HG03095 (cell line): Measurements from ENCODE around the gene HSPB6.
"Not testable (repeated sequence)": the region's sequence is repeated elsewhere in the genome, so short reads cannot be mapped to it uniquely, and the experiment has no call there.

Experiments
- ATAC-seq: cut with Tn5 transposase; IDR thresholded peaks from one replicate; pipeline ENCODE4 v1.9.1; 2021; ENCODE audit warnings: moderate library complexity; ENCODE audit not compliant: unreplicated experiment

Gene HSPB6

DNA sequence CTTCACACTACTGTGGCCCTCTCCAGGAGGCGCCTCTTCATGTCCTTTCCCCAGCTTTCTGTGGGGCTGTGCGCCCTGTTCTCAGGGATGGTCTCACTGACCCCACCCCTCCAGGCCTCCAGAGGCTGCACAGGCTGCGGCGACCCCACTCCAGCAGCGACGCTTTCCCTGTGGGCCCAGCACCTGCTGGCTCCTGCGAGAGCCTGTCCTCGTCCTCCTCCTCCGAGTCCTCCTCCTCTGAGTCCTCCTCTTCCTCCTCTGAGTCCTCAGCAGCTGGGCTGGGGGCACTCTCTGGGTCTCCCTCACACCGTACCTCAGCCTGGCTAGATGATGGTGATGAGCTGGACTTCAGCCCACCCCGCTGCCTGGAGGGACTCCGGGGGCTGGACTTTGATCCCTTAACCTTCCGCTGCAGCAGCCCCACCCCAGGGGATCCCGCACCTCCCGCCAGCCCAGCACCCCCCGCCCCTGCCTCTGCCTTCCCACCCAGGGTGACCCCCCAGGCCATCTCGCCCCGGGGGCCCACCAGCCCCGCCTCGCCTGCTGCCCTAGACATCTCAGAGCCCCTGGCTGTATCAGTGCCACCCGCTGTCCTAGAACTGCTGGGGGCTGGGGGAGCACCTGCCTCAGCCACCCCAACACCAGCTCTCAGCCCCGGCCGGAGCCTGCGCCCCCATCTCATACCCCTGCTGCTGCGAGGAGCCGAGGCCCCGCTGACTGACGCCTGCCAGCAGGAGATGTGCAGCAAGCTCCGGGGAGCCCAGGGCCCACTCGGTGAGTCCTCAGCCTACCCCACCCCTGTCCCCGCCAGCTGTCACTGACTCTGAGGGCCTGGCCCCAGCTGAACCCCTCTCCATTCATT lies 29.7 kb upstream of the HSPB6 start:
- no peak for ATAC-seq

DNA sequence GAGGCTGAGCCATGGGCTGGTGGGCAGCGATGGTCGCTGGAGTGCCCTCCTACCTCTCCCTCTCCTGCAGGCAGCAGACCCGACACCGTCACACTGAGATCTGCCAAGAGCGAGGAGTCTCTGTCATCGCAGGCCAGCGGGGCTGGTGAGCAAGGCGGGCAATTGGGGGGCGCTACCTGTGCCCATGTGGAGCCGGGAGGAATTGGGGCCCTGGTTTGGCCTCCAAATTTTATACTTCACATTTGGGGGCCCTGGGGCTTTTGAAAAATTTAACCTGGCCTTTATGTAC lies 28.5 kb upstream of the HSPB6 start:
- ATAC-seq, result no peak

DNA sequence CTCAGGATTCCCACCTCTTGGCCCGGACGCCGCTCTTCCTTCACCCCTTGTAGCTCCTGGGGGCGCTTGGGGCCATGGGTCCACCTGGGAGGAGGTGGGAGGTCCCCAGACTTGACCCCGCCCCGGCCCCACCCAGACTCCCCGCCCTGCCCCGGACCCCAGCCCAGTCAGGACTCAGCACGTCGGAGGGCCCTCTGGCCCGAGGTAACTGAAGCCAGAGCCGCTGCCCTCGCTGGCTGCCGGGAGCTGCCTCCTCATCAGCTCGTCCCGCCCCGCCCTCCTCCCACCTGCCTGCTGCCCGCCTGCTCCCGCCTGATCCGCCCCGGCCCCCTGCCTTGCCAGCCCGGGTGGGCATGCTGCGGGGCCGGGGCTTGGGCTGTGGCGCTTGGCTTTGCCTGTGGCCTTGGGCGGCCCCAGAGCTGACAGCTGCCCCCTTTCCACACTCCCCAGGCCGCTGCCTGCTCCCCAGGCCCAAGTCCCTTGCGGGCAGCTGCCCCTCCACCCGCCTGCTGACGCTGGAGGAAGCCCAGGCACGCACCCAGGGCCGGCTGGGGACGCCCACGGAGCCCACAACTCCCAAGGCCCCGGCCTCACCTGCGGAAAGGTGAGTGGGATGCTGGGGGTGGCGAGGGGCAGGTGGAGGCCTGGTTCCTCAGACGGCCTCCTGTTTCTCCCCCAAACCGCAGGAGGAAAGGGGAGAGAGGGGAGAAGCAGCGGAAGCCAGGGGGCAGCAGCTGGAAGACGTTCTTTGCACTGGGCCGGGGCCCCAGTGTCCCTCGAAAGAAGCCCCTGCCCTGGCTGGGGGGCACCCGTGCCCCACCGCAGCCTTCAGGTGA lies 27.9 kb upstream of the HSPB6 start:
- no peak for ATAC-seq

DNA sequence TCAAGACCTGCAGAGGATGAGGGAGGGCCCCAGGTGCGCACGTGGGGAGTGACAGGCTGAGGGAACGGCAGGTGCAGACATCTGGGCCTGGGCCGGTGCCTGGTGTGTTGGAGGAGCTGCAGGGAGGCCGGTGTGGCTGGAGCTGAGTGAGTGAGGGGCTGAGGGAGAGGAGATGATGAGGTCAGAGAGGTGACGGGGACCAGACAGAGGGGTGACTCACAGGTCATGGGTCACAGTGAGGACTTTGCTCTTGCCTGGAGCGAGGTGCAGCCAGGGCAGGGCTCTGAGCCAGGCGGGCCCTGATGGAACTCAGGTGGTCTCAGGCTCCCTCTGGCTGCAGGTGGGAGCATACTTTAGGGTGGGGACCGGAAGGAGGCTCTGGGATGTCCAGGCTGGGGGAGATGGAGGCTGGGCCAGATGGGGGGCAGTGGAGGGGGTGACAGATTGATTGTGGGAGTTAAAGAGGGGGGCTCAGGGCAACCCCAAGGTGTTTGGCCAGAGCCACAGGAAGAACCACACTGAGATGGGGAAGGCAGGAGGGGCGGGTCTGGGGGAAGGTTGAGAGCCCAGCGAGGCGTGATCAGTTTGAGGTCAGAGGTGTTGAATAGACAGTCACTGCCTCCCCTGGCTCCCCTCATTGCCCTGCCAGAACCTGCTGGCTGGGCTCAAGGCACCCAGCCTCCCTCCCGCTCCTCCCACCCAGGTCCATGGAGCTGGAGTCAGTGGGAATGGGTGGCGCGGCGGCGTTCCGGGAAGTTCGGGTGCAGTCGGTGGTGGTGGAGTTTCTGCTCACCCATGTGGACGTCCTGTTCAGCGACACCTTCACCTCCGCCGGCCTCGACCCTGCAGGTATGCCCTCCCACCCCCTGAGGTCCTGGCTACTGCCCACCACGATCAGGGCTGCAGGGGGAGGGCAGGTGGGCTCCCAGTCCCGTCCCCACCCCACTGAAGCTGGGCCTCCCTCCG lies 26.9 kb upstream of the HSPB6 start:
- ATAC-seq, result no peak

DNA sequence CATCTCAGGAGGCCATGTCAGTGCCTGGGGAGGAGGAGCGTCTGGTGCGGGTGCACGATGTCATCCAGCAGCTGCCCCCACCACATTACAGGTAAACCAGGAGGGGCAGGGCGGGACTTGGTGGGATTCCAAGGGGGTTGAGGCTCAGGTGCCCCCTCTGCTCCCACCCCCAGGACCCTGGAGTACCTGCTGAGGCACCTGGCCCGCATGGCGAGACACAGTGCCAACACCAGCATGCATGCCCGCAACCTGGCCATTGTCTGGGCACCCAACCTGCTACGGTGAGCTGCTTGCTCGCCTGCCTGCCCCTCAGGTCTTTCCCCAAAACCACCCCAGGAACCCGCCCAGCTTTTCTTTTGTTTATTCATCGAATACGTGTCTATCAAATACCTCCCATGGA lies 25.8 kb upstream of the HSPB6 start:
- ATAC-seq, result no peak

DNA sequence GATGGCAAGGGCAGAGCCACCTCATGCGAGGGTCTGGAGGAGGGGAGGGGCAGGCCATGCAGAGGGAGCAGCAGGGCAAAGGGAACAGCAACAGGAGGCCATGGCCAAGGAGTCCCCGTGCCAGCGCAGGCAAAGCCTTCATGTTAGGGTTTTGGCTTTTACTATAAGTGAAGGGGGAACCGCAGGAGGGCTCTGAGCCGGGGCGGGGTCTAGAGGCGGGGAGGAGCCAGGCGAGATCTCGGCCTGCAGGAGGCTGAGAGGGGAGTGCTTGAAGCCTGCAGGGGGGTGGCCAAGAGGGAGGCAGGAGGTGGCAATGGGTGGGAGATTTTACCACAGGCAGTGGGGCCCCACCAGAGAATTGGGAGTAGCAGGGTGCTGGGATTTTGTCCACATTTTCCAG lies 24.8 kb upstream of the HSPB6 start:
- no peak for ATAC-seq

DNA sequence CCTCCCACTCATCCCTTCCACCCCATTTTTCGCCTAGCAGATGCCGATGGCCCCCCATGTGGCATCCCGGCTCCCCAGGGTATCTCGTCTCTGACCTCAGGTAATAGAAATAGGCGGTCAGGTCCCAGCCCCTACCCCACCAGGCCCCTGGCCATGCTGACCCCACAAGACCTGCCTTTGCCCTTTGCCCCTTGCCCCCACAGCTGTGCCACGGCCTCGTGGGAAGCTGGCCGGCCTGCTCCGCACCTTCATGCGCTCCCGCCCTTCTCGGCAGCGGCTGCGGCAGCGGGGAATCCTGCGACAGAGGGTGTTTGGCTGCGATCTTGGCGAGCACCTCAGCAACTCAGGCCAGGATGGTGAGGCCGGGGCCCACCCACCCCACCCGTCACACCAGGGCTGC lies 23.9 kb upstream of the HSPB6 start:
- no peak for ATAC-seq

DNA sequence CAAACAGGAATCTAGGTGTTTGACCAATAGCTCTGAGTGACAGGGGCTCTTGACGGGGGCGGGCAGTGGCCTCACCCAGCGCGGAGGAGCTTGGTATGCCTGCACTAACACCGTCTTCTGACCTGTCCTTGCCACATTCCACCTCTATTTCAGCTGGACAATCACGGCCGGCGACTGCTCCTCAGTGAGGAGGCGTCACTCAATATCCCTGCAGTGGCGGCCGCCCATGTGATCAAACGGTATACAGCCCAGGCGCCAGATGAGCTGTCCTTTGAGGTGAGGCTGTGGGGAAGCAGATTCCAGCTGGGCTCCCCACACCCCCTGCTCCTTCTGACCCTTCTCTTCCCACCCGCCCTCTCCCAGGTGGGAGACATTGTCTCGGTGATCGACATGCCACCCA lies 23.2 kb upstream of the HSPB6 start:
- ATAC-seq, result no peak

DNA sequence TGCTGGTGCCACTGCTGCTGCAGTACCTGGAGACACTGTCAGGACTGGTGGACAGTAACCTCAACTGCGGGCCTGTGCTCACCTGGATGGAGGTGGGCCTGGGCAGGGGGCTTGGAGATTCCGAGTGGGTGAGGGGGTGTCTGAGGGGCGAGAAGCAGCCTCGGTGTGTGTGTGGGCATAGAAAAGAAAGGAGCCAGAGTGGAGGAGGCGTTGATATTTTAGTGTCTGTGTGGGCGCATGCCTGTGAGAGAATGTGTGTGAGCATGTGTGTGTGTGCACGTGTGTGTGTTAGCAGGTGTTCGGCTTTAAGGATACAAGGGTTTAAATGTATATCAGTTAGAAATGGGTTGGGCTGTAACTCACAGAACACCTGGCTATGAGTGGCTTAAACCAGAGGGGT lies 22.2 kb upstream of the HSPB6 start:
- ATAC-seq, result no peak

DNA sequence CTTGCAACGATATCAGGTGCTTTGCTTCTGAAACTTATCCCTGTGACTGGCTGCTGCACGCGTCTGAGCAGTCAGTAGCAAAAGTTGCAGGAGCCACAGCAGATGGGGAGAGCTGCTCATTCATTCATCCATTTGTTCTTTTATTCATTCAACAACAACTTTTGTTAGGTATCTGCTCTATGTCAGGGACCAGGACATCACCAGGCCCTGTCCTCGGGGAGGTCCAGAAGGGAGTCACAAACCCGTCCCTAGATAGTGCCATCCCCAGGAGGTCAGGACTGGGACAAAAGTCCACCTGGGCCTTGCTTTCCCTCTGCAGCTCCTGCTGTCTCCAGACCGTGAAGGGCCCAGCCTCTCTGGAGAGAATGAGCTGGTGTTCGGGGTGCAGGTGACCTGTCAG lies 21.1 kb upstream of the HSPB6 start:
- ATAC-seq, result no peak

DNA sequence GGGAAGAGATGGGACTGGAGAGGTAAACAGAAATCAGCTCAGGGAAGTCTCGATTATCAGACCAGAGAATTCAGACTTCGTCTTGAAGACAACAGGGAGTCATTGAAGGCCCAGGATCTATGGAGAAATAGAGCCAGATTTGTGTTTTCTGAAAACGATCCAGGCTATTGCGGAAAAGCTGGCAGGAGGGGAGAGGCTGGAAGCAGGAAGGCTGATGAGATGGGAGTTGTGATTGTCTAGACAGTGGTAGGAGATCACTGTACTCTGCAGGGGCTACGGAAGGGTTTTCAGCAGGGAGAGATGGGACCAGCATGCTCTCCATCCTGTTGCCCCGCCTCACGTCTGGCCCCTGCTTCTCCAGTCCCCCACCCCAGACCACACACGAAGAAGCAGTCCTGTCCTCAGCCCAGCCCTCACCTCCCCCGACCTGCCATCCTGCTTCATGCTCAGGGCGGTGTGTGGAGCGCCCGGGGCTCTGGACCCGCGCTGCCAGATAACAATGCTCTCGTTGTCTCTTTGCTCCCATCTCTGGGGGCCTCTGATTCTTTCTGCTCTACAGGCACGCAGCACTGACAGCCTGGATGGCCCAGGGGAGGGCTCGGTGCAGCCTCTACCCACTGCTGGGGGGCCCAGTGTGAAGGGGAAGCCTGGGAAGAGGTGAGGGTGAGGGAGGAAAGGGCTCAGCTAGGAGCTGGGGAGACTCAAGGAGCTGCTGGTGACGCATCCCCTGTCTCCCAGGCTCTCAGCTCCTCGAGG lies 20.4 kb upstream of the HSPB6 start:
- no peak for ATAC-seq

DNA sequence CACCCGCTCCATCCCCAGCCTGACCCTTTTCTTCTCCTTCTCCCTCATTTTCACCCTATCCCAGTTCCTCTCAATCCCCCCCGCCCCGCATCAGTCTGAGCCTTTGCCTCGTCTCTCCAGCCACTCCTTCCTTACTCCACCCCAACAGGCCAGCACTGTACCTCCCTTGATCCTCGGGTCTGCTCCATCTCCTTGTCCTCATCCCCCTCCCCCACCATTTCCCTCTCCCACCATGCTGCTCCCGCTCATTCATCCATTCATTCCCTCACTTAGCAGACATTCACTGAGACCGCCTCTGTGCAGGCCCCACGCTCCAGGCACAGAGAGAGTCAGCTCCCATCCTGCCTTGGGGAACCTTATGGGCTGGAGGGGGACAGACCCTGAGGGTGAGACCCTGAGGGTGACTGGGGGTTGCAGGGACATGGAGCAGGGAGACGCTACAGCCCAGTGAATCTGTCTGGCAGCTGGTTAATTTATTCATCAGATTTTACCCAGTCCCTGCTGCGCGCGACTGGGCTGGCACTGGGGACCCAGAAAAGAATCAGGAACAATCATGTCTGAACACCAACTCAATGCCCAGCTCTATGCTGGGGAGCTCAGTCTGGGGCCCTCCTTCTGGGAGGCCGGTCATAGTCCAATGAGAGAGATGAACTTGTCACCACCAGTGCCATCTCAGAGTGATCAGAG lies 19.4 kb upstream of the HSPB6 start:
- ATAC-seq, result no peak

DNA sequence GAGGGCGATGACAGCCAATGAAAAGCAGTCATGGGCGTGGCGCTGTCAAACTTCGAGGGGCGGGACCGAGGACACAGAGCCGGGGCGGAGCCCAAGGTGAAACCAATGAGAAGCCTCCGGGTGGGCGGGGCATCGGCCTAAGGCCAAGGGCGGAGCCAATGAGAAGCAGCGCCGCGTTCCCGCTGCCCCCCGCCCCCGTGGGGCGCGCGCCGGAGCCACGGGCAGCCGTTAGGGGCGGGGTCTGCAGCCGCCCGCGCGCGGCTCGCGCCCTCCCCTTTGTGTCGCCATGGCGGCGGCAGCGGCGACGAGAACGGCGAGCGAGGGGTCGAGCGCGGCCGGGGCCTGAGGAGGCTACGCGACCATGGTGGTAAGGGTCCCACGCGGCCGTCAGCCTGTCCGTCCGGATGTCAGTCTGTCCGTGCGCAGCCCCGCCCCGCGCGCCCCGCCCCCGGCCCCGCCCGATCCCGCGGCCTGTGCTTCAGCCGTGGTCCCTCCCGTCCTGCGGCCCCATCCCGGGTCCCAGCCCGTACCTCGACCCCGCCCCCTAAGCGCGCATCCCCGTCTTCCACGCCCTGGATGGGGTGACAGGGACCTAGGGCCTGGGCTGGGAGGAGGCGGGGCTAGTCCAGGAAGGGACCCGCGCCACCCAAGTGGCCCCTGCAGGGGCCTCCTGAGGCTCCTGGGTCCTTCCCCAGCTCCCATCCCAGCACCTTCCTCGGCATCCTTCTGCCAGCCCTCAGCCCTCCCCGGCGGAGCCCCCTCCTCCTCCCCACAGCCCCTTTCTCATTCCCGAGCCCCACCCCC lies 18.7 kb upstream of the HSPB6 start, which contains the start of gene ARHGAP33:
TSS of gene ARHGAP33 (plus strand) at position 267 of the 804 bp plus-strand sequence. CDS start at position 362, 95 bp downstream.
- ATAC-seq, result peak; percentile 73

DNA sequence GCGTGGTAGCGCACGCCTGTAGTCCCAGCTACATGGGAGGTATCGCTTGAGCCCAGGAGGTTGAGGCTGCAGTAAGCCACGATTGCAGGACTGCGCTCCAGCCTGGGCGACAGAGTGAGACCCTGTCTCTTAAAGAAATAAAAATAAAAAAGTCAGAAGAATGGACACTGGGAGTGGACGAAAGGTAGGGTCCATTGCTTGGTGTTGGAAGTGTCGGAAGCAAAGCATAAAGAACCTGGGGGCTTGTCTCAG lies 18.1 kb upstream of the HSPB6 start:
- ATAC-seq, result no peak

DNA sequence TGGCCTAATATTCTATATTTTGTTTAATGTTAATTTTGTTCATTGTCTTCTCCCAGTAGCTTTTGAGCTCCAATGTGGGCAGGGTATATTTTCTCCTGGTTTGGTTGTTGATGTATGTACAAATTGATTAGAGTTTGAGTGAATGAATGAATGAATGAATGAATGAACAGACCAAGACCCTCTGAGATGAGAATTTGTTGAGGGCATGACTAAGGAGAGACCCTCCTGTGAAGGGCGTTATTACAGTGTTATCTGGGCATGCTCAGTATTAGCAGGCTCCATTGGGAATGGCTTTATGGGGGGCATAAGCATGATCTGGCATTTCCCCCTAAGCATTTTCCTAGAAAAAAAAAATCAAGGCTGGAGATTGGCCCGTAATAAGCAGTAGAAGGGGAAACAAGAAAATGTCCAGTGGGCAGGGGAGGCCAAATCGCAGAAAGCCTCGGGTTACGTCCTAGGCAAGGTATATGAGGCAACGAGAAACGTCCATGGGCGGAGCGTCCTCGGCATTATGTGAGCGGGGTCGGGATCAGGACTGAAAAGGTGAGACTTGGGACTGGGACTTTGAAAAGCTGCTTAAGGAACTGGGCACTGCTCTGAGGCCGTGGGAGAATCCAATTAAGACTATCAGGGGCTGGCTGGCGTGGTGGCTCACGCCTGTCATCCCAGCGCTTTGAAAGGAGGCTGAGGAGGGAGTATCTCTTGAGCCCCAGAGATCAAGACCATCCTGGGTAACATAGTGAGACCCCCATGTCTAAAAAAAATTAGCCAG lies 17.6 kb upstream of the HSPB6 start:
- no peak for ATAC-seq

DNA sequence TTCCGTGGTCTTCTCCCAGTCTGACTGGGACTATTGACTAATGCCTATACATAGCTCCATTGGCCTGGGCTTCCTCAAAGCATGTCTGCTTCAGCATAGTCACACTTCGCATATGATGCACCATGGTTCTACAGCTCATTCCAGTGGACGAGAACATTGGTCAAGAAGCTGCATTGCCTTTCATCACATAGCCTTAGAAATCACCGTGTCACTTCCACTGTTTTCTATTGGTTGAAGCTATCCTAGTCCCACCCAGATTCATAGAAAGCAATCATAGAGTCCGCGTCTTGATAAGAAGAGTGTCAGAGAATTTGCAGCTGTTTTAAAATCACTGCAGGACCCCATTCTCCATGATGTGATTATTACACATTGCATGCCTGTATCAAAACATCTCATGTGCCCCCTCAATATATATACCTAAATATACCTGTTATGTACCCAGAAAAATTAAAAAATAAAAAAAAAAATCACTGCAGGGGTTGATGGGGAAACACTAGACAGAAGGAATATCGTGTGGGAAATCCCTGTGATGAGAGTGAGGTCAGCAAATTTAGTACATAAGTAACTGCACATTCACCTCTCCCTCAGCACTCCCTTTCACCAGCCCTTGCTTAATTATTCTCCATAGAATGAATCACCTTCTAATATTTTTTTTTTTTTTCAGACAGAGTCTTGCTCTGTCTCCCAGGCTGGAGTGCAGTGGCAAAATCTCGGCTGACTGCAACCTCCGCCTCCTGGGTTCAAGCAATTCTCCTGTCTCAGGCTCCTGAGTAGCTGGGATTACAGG lies 16.4 kb upstream of the HSPB6 start:
- ATAC-seq, result no peak

DNA sequence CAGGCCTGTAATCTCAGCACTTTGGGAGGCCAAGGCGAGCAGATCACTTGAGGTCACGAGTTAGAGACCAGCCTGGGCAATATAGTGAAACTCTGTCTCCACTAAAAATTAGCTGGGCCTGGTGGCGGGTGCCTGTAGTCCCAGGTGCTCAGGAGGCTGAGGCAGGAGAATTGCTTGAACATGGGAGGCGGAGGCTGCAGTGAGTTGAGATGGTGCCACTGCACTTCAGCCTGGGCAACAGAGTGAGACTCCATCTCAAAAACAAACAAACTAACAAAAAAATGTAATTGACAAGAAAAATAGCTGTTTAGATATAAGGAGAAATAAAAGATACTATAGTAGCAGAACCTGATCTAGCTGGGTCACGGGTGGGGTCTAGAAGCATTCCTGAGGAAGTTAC lies 15.5 kb upstream of the HSPB6 start:
- ATAC-seq, result not testable (repeated sequence)

DNA sequence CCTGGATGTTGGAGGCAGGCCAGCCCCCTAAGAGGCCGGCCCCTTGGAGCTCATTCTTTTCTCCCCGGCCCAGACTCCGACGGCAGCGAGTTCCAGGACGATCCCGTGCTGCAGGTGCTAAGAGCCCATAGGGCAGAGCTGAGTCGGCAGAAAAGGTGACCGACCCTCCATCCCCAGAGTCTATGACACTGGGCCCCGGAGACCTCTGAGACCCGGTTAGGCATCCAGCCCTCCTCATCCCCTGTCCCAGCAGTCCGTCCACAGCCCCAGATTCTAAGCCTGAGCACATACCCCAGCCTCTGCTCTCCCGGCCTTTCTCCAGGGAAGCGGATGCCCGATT lies 11.2 kb upstream of the HSPB6 start:
- no peak for ATAC-seq
